Thoracic aorta (tissue), 2 donors: ENCODE measurements around the gene HMX3. TPM values are rescaled to one million over a fixed set of nuclear protein-coding genes. Genes with fewer than 3 reads are reported as not detected.
A peak's percentile ranks its signal among the peaks of the same experiment; 100 is the strongest.

Experiments
- ATAC-seq: fragments of 150-250 bp; one replicate; pipeline ENCODE4 v1.8.0; 2017; ENCODE audit warnings: low read depth; ENCODE audit not compliant: insufficient number of reproducible peaks, low FRiP score
- DNase-seq: peaks from one replicate; pipeline ENCODE4 v3.0.0-alpha.2; 2020; ENCODE audit warnings: low spot score
- H3K27ac ChIP-seq, 2 donors: fragments of 200-600 bp; sonication (generic); 1 replicate in 1 of 2; 2 replicates in 1 of 2; pipeline ENCODE4 v1.5.1; 2016; ENCODE audit warnings: mild to moderate bottlenecking in 2 of 2, moderate library complexity in 2 of 2
- H3K27me3 ChIP-seq: fragments of 200-600 bp; sonication (generic); replicated peaks from 2 replicates; pipeline ENCODE4 v1.6.0; 2016; ENCODE audit warnings: mild to moderate bottlenecking; ENCODE audit not compliant: insufficient read depth
- H3K36me3 ChIP-seq: fragments of 200-600 bp; sonication (generic); one replicate; pipeline ENCODE4 v1.5.1; 2016
- H3K4me1 ChIP-seq, 2 donors: fragments of 200-600 bp; sonication (generic); 1 replicate in 1 of 2; 2 replicates in 1 of 2; pipeline versions ENCODE4 v1.5.1 to v1.6.0; 2016; ENCODE audit warnings: low read depth in 2 of 2, mild to moderate bottlenecking in 1 of 2; ENCODE audit not compliant: control insufficient read depth in 1 of 2
- H3K4me3 ChIP-seq: fragments of 200-600 bp; sonication (generic); 2 replicates; pipeline ENCODE4 v1.5.1; 2016; ENCODE audit warnings: mild to moderate bottlenecking
- H3K9me3 ChIP-seq: fragments of 200-600 bp; sonication (generic); 2 replicates; pipeline ENCODE4 v1.5.1; 2016
- total RNA-seq, 2 donors: library from RNA; depleted of rRNA; stranded (reverse); fragments of >200 nt; gene quantifications; one replicate each; pipeline versions ENCODE4 v1.1.0 to v1.2.3, GENCODE V29; 2016
- TF ChIP-seq, protein P1 (sequence below): fragments of 200-600 bp; sonication (generic); IDR thresholded peaks from one replicate; pipeline ENCODE4 v1.5.1; 2019; ENCODE audit warnings: antibody characterized with exemption

The HMX3 gene
- total RNA-seq, 2 donors from 2014 or later = not detected

DNA sequence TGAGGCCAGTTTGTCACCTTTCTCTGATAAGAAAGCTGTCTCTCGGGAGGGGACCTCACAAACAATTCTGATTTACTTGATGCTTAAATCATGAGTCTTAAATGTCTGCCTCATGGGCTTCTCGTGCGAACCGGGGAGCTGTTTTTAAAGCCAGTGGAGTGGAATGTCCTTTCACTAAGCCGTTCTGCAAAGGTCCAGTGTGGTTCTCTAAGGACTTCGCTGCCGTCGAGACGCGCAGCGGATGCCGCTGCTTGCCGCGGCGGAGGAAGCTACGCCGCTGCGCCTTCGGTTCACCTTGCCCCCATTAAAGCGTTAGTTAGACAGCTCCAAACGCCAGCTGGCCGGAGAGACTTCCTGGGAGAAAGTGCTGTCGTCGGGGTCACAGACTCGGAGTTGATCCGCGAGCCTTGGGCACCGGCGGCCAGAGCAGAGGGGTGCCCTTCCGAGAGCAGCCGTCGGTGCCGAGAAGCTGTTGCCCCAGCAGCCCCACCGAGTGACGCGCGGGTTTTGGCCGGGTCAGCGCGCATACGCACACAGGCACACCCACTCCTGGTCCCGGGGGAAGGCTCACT, 1.3 kb upstream of the HMX3 start:
- ATAC-seq = no peak
- H3K9me3 ChIP-seq = no peaks in the 10 kb centered on the region
- H3K27me3 ChIP-seq = peaks cover 30% of the 10 kb centered on the region
- H3K36me3 ChIP-seq = no peaks in the 10 kb centered on the region
- TF ChIP-seq, protein P1, sequence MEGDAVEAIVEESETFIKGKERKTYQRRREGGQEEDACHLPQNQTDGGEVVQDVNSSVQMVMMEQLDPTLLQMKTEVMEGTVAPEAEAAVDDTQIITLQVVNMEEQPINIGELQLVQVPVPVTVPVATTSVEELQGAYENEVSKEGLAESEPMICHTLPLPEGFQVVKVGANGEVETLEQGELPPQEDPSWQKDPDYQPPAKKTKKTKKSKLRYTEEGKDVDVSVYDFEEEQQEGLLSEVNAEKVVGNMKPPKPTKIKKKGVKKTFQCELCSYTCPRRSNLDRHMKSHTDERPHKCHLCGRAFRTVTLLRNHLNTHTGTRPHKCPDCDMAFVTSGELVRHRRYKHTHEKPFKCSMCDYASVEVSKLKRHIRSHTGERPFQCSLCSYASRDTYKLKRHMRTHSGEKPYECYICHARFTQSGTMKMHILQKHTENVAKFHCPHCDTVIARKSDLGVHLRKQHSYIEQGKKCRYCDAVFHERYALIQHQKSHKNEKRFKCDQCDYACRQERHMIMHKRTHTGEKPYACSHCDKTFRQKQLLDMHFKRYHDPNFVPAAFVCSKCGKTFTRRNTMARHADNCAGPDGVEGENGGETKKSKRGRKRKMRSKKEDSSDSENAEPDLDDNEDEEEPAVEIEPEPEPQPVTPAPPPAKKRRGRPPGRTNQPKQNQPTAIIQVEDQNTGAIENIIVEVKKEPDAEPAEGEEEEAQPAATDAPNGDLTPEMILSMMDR = no peak
- no peak for DNase-seq
- peaks cover 23 to 44% of the 10 kb centered on the region in 2 donors for H3K4me1 ChIP-seq
- peak overlapping the region; percentile 68 for H3K4me3 ChIP-seq
- no peak overlapping the region for H3K27ac ChIP-seq

DNA sequence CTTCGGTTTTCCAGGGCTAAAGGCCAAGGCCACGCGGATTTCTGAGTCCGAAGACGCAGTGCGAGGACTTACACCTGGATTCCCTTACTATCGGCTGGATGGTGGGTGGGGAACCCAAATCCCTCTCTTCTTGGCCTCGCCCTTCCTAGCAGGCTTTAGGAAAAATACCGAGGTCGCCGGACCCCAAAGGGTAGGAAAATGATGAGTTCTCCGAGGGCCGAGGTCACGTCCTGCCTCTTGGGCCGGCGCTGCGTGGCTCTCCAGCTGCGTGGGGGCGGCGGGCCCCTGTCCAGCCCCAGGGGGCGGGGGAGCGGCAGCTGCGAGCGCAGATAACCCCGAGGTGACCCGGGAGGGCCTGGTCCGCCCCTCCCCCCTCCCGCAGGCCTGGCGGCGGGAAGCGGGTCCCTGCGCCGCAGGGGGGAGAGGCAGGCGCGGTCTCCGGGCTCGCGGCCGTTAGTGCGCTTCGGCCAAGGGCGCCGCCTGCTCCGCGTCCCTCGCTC, 805 bp upstream of the HMX3 start:
- Histone ChIP-seq H3K27ac (no peak overlapping the region), H3K27me3 (peaks cover 35% of the 10 kb centered on the region), H3K9me3 (no peaks in the 10 kb centered on the region), H3K36me3 (no peaks in the 10 kb centered on the region), H3K4me1 (peaks cover 23 to 44% of the 10 kb centered on the region in 2 donors), H3K4me3 (peak overlapping the region; percentile 68)
- DNase-seq (no peak), ATAC-seq (no peak)
- TF ChIP-seq, protein P1 = no peak

DNA sequence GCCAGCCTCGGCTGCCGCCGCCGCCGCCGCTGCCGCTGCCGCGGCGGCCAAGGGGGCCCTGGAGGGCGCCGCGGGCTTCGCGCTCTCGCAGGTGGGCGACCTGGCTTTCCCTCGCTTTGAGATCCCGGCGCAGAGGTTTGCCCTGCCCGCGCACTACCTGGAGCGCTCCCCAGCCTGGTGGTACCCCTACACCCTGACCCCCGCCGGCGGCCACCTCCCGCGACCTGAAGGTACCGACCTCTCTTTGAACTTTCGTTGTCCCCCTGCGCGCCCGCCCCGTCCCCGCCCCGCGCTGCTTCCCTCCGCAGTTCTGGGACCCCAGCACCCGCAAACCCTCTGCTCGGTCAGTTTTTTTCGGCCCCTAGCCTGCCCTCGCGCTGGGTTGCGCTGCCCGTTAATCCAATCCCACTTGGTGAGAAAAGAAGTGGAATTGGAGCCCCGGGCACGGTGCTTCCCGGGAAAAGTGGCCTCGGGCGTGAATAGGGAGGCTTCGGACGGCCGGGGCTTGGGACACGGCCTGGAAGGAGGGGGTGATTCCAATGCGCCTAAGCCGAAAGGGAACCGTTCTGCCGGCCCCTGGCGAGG, 543 bp downstream of the HMX3 start:
- peaks cover 23 to 44% of the 10 kb centered on the region in 2 donors for H3K4me1 ChIP-seq
- no peak for ATAC-seq

DNA sequence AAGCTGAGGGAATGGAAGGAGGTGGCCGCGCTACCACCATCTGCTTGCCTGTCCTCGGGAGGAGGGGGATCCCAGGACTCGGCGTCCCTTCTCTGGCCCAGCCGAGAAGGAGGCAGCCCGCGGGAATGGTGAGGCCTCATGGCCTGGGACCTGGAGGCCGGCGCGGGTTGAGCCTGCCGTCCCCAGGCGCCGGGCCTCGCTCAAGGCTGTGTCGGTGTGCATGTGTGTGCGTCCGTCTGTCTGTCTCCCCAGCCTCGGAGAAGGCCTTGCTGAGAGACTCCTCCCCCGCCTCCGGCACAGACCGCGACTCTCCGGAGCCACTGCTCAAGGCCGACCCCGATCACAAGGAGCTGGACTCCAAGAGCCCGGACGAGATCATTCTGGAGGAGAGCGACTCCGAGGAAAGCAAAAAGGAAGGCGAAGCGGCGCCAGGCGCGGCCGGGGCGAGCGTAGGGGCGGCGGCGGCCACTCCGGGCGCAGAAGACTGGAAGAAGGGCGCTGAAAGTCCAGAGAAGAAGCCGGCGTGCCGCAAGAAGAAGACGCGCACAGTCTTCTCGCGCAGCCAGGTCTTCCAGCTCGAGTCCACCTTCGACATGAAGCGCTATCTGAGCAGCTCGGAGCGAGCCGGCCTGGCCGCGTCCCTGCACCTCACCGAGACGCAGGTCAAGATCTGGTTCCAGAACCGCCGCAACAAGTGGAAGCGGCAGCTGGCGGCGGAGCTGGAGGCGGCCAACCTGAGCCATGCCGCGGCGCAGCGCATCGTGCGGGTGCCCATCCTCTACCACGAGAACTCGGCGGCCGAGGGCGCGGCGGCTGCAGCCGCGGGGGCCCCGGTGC, 1.3 kb downstream of the HMX3 start:
- TF ChIP-seq, protein P1 = no peak
- peak overlapping the region; percentile 68 for H3K4me3 ChIP-seq
- H3K27me3 ChIP-seq = peaks cover 54% of the 10 kb centered on the region
- H3K4me1 ChIP-seq = peaks cover 23 to 44% of the 10 kb centered on the region in 2 donors
- H3K27ac ChIP-seq = no peak overlapping the region
- DNase-seq = no peak
- ATAC-seq = no peak
- H3K9me3 ChIP-seq = no peaks in the 10 kb centered on the region
- H3K36me3 ChIP-seq = no peaks in the 10 kb centered on the region

More for the DNA sequence above, 543 bp downstream of the HMX3 start:
- no peaks in the 10 kb centered on the region for H3K36me3 ChIP-seq
- peak overlapping the region; percentile 68 for H3K4me3 ChIP-seq
- no peaks in the 10 kb centered on the region for H3K9me3 ChIP-seq
- DNase-seq = no peak
- H3K27ac ChIP-seq = no peak overlapping the region
- TF ChIP-seq, protein P1 = no peak
- H3K27me3 ChIP-seq = peaks cover 49% of the 10 kb centered on the region

DNA sequence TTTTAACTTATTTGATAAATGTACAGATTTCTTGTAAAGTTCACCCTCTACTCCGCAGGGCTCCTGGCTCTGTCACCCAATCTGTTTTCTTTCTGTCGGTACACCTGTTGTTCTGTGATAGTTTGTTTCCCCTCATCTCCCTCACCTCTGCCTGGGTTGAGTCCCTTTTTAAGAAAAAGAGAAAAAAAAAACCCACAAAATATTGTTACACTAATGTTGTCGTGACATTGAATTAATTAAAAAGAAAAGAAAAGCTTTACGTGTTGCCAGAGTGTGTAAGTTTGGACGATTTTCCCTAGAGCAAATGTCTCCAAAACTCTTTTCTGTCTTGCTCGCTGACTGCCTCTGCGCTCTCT, 3.4 kb downstream of the HMX3 start:
- peaks cover 63% of the 10 kb centered on the region for H3K27me3 ChIP-seq
- no peaks in the 10 kb centered on the region for H3K9me3 ChIP-seq
- H3K4me3 ChIP-seq = no peak overlapping the region
- ATAC-seq (no peak), DNase-seq (no peak)
- H3K4me1 ChIP-seq = peaks cover 23 to 40% of the 10 kb centered on the region in 2 donors
- H3K36me3 ChIP-seq = no peaks in the 10 kb centered on the region
- H3K27ac ChIP-seq = no peak overlapping the region
- TF ChIP-seq, protein P1 = no peak
